ENCODE measurements around the gene LINGO1. TPM values are rescaled to one million over a fixed set of nuclear protein-coding genes. Genes with fewer than 3 reads are reported as not detected.
A peak's percentile ranks its signal among the peaks of the same experiment; 100 is the strongest.

LINGO1 gene
- total and polyA plus RNA-seq, 8 donors: 0.25 to 1.3 (median 0.57) TPM; not detected in 4

DNA sequence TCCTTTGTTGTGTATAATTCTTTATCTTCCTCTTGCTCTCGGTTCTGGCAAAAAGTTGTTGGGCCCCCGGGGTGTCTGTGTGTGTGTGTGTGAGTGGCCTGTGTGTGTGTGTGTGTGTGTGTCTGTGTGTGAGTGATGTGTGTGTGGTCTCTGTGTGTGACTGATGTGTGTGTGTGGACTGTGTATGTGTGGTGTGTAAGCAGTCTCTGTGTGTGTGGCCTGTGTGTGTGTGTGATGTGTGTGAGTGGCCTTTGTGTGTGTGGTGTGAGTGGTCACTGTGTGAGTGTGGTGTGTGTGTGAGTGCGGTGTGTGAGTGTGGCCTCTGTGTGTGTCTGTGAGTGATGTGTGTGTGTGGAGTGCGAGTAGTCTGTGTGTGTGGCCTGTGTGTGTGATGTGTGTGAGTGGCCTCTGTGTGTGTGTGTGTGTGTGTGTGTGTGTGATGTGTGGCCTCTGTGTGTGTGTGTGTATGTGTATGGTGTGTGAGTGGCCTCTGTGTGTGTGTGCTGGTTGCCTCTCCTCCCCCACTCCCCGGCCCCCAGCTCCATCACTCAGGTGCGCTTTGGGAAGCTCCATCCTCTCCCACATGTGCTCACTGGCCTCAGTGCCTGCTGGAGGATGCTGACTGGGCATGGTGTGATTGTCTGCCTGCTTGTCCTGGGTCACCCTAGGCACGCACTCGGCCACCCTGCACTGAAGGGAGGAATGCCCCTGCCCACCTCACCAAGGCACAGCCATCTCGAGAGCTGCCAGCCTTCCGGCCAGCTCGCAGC is 8.8 kb downstream of the LINGO1 start:
- no peaks in the 10 kb centered on the region for H3K9me3 ChIP-seq
- peaks cover 0 to 12% (median 10%) of the 10 kb centered on the region in 4 donors for H3K4me1 ChIP-seq
- H3K27ac ChIP-seq: no peak overlapping the region
- H3K4me3 ChIP-seq: no peak overlapping the region
- no peak for TF ChIP-seq EP300 (IDR thresholded peaks at IDR 0.05)
- TF ChIP-seq POLR2AphosphoS5 (IDR thresholded peaks at IDR 0.05): no peak
- no peak for TF ChIP-seq POLR2A (IDR thresholded peaks at IDR 0.05)
- TF ChIP-seq, protein P1, sequence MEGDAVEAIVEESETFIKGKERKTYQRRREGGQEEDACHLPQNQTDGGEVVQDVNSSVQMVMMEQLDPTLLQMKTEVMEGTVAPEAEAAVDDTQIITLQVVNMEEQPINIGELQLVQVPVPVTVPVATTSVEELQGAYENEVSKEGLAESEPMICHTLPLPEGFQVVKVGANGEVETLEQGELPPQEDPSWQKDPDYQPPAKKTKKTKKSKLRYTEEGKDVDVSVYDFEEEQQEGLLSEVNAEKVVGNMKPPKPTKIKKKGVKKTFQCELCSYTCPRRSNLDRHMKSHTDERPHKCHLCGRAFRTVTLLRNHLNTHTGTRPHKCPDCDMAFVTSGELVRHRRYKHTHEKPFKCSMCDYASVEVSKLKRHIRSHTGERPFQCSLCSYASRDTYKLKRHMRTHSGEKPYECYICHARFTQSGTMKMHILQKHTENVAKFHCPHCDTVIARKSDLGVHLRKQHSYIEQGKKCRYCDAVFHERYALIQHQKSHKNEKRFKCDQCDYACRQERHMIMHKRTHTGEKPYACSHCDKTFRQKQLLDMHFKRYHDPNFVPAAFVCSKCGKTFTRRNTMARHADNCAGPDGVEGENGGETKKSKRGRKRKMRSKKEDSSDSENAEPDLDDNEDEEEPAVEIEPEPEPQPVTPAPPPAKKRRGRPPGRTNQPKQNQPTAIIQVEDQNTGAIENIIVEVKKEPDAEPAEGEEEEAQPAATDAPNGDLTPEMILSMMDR (IDR thresholded peaks at IDR 0.05): no peak
- no peaks in the 10 kb centered on the region for H3K36me3 ChIP-seq
- peaks cover 0 to 12% (median 0%) of the 10 kb centered on the region in 3 donors for H3K27me3 ChIP-seq
- intact Hi-C loops (cut with DNase I; ENCODE audit: low total_unique reads): no loop called here
- WGBS, 5 donors: 77 to 83% (median 80%) methylated on average over 9 to 11 of the region's 11 CpGs
- DNase-seq: no peak

DNA sequence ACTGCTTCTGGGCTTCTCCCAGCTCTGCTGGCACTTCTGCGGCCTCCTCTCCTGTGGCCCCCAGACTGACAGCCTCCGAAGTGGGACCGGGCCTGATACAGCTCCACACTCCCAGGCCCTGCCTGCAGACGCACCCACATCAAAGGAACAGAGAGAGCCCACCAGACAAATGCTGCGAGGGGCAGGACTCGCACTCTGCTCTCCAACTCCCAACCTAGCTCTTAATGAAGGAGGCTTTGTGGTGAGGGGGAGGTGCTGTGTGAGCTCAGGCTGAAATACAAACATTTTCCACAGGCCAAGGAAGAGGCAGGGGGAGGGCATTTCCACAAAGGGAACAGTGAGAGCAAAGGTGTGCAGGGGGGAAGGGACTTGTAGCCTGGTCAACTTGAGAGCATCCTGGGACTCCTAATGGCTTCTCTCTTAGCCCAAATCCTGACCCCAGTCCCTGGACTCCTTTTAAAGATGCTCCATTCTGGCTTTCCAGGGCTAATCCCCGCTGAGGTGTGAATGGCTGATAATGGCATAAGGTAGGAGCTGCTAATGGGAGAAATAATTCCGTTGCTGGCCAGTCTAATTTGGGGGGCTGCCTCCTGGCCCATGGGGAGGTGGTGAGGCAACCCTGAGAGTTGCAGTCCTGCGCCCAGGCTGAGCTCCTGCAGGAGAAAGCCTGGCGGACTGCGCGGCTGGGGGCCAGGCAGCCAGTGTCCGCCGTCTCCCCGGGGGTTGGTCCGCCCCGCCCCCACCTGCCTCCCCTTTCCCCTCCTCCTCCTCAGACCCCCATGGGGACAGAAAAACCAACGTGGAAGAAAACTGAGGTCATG is 9.6 kb downstream of the LINGO1 start:
- Histone ChIP-seq H3K4me3 (no peak overlapping the region), H3K27me3 (peaks cover 0 to 12% (median 0%) of the 10 kb centered on the region in 3 donors), H3K9me3 (no peaks in the 10 kb centered on the region), H3K27ac (no peak overlapping the region), H3K36me3 (no peaks in the 10 kb centered on the region), H3K4me1 (peaks cover 0 to 12% (median 10%) of the 10 kb centered on the region in 4 donors)
- TF ChIP-seq POLR2A (IDR thresholded peaks at IDR 0.05) (no peak), EP300 (IDR thresholded peaks at IDR 0.05) (no peak), POLR2AphosphoS5 (IDR thresholded peaks at IDR 0.05) (no peak)
- TF ChIP-seq, protein P1 (IDR thresholded peaks at IDR 0.05): no peak
- peak in 1 of 2 donors; percentile 50 for DNase-seq
- intact Hi-C loops (cut with DNase I; ENCODE audit: low total_unique reads): no loop called here
- WGBS, 5 donors: 57 to 77% (median 68%) methylated on average over 17 to 18 of the region's 18 CpGs

DNA sequence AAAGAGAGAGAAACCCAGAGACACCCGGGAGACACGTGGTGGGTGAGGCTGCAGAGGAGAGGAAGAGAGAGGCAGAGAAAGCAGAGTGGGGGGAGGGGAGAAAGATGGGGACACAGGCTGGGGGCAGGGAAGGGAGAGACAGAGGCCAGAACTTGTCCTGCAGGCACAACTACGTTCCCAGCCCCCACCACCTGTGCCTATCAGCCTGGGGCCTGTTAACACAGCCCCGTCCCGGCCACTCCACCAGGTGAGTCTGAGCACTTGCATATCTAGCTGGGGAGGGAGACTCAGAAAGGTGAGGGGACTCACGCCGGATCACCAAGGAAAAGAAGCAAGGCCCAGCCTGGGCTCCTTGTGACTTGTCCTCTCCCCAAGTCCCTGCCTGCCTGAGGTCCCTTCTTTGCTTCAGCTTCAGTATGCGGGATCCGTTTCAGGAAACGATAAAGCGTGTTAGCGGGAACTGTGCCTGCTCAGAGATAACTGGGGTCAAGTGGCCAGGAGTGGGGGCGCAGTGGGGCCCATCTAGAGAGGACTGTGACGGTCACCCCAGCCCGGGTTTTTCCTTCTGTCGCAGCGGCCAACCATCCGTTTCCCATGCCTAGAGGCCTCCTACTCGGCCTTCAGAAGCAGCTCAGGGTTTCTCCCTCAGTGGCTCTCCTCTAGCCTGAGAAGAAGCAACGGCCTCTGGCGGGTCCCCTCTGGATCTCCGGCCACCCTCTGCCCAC is 10.3 kb downstream of the LINGO1 start:
- no peak overlapping the region for H3K4me3 ChIP-seq
- H3K4me1 ChIP-seq: peaks cover 0 to 12% (median 10%) of the 10 kb centered on the region in 4 donors
- H3K27me3 ChIP-seq: peaks cover 0 to 15% (median 0%) of the 10 kb centered on the region in 3 donors
- no peaks in the 10 kb centered on the region for H3K36me3 ChIP-seq
- H3K9me3 ChIP-seq: no peaks in the 10 kb centered on the region
- no peak overlapping the region for H3K27ac ChIP-seq
- intact Hi-C loops (cut with DNase I; ENCODE audit: low total_unique reads): no loop called here
- DNase-seq: peak in 1 of 2 donors; percentile 37
- 24 to 52% (median 45%) methylated on average over 21 to 22 of the region's 22 CpGs for WGBS, 5 donors
- no peak for TF ChIP-seq EP300 (IDR thresholded peaks at IDR 0.05)
- TF ChIP-seq POLR2AphosphoS5 (IDR thresholded peaks at IDR 0.05): no peak
- TF ChIP-seq, protein P1 (IDR thresholded peaks at IDR 0.05): no peak
- TF ChIP-seq POLR2A (IDR thresholded peaks at IDR 0.05): no peak

DNA sequence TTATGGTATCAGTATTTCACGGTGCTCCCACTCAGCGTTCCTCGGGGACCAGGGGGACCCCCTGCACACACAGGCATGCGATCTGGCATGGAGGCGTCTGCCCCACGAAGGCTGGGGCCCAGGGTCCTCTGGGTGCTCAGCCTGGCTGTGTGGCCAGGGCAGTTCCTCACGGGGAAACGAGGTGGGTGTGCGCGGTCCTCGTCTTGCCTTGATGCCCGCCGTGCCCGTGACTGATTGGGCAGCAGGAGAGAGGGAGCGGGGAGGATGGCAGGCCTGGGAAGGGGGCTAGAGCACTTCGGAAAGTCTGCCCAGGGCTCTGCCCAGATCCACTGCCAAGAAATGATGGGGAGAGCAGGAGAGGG is 10.9 kb downstream of the LINGO1 start:
- TF ChIP-seq, protein P1 (IDR thresholded peaks at IDR 0.05): no peak
- TF ChIP-seq EP300 (IDR thresholded peaks at IDR 0.05): no peak
- no peak for TF ChIP-seq POLR2AphosphoS5 (IDR thresholded peaks at IDR 0.05)
- TF ChIP-seq POLR2A (IDR thresholded peaks at IDR 0.05): no peak
- no peak for DNase-seq
- 81 to 89% (median 87%) methylated on average over 13 to 16 of the region's 16 CpGs for WGBS, 5 donors

More for the DNA sequence above, 10.9 kb downstream of the LINGO1 start:
- no peaks in the 10 kb centered on the region for H3K9me3 ChIP-seq
- no peak overlapping the region for H3K4me3 ChIP-seq
- H3K27ac ChIP-seq: no peak overlapping the region
- H3K27me3 ChIP-seq: peaks cover 0 to 19% (median 0%) of the 10 kb centered on the region in 3 donors
- H3K36me3 ChIP-seq: no peaks in the 10 kb centered on the region
- intact Hi-C loops (cut with DNase I; ENCODE audit: low total_unique reads): no loop called here
- peaks cover 0 to 12% (median 10%) of the 10 kb centered on the region in 4 donors for H3K4me1 ChIP-seq
